ENCODE data around the gene LRRK2.
"Not testable (repeated sequence)": the region's sequence is repeated elsewhere in the genome, so short reads cannot be mapped to it uniquely, and the experiment has no call there.

The LRRK2 gene

DNA sequence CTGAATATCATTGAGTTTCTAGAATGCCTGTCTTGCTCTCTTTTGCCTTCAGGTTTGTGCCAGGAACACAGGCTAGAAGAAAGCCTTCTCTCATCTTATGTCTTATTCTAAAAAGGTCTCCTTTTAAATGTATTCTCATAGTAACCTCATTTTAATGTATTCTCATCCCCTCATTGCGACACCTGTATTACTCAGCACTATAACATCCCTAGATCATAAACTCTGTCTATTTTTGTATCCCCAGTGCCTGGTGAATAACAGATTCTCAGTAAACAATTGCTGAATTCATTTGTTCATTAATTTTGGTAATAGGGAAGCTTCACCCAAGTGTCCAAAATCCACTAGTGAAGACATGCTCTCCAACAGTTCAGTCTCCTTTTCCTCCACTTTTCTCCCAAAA, 8.8 kb upstream of the LRRK2 start:
- no peak for DNase-seq

DNA sequence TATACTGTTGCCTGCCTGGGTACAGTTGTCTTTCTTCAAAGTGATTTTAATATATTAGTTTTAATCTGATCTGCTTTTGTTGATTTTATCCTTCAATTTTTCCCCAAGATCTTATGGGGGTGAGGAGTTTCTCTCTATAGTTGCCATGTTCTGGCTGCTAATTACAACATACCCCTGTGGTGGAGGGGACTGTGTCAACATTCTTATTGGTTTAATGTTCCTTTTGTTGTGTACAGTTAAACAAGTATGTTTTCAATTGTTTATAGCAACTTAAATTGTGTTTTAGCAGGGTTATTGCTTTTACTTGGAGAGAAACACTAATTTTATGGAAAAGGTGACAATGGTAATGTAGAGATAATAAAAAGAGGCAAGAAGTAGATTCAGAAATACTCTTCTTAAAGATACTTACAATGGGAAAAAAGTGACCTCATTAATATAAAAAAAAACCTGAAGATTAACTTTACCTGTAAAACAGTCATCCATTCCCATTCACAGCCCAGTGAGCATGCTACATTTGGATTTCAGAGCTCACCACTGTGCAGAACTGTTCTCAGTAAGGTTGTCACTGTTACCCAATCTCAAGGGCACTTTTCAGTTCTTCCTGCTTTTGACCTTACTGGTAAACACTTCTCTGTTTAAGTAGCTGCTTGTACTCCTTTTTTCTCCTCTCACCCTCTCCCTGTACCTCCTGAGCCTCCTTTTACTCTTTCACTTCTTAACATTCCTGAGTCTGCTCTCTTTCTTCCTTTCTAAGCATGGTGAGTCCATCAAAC, 8.1 kb upstream of the LRRK2 start:
- DNase-seq = no peak

GRCh38 chr12:40219760-40220159, 5.0 kb upstream of the LRRK2 start:
- DNase-seq = no peak

GRCh38 chr12:40222247-40222646, 2.5 kb upstream of the LRRK2 start:
- DNase-seq = no peak

GRCh38 chr12:40223646-40224045, 1.2 kb upstream of the LRRK2 start:
- no peak for DNase-seq

GRCh38 chr12:40225337-40225983, 663 bp downstream of the LRRK2 start:
- DNase-seq = no peak

DNA sequence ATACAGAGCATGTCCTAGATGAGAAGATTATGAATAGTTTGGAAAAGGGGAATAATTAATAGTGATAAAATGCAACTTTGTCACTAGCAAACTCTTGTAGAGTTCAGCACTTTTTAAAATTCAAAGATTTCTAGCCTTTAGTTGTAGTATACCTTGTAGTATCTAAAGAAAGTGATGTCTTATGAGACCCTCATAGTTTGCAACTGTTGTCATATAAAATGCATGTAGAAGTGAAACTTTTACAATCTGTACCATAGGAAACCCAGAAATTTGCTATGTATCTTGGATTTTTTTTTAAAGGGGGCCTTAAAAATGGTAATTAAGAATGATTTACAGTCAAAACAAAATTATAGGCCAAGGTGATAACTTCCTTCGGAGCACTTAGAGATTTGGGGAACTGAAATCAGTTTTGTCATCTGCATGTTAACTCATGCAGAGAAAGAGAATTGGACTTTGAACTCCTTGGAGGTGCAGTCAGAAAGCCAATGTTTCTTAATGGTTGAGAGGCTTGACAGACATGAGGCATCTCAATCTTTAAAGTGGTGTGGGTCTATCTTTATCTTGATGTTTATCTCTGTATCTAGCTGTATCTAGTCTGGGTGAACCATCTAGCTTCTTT, 1.3 kb downstream of the LRRK2 start:
- DNase-seq = no peak

- DNase-seq = no peak
These were observed 1.9 kb downstream of the LRRK2 start for GRCh38 chr12:40226705-40227104.

- DNase-seq = no peak
These were observed 2.6 kb downstream of the LRRK2 start for GRCh38 chr12:40227447-40227846.

- no peak for DNase-seq
These were observed 3.9 kb downstream of the LRRK2 start for GRCh38 chr12:40228727-40229126.

DNA sequence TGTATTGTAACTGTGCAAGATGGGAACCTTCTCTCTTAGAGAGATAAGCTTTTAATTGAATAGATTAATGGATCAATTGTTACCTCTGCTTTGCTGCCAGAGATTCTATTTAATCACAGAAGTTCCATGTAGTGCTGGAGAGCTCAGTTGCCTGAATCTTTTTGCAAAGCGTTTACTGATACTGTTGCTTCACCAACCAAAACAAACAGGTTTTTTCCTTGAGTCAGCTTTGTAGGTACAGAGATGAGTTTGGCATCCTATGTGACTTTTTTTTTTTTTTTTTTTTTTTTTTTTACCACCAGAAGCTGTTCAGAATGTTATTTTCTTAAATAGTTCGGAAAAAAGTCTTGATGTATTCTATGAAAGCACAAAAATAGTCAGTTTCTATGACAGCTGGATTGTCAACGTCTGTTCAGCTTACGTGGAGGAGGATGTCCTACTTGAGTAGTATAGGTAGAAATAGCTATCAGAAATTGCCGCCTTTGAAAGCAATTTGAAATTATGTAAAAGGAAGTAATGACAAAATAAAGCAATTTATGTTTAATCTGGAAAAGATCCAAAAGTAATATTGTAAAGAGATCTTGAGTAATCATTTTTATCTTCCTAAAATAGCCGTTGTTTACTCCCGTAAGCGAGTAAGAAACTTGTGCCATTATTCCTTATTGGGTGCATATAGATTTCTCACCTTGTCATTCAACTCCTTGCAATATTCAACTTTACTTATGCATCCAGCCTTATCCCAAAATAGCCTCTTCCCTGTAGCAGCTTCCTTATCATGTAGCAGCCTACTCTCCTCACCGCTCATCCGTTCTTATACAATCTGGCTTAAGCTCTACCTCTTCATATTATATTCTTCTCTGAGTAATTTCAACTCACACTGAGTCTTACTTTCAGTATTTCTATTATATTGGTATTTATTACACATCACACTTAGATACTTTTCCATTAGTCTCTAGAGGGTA, 5.2 kb downstream of the LRRK2 start:
- no peak for DNase-seq

DNA sequence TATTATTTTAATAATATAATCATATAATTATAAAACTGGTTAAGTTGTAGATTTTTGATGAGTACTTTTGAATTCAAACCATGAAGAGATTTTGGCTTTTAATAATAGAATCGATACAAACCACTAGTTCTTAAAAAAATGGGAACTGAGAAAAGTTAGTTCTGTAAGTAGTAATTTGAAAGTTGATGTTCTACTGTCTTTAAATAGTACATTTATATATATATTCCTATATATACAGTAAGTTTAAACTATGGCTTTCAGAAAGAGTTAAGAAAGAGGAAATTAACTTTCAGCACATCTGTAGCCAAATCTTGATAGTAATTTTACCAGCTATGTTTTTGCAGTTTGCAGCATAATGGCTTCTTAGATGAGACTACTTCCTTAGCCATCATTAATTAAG, 7.8 kb downstream of the LRRK2 start:
- no peak for DNase-seq

DNA sequence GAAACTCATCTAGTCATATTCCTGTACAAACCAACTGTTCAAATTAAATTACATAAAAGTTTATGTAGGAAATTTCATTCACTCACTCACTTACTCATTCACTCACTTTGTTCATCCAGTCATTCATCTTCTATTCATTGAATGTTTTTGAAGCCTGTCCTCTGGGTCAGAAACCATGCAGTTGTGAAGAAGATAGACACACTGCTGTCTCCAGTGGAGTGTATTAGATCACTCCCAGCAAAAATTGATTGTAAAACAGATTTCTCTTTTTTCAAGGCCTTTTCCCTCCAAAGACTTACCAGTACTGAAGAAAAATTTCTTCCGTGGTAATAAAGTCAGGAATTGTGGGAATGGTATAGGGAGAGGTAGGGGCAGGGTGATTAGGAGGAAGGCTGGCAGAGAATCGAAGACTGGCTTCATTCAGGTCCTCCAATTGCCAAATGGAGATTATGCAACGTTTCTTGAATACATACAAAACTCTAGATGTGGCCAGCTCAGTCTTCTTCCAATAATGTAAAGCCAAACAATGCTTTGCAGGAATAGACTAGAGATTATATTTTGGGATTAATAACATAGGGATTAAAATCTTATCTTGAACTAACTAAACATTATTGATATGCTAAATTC, 9.1 kb downstream of the LRRK2 start:
- no peak for DNase-seq

GRCh38 chr12:40236357-40236850, 11.6 kb downstream of the LRRK2 start:
- DNase-seq = no peak

DNA sequence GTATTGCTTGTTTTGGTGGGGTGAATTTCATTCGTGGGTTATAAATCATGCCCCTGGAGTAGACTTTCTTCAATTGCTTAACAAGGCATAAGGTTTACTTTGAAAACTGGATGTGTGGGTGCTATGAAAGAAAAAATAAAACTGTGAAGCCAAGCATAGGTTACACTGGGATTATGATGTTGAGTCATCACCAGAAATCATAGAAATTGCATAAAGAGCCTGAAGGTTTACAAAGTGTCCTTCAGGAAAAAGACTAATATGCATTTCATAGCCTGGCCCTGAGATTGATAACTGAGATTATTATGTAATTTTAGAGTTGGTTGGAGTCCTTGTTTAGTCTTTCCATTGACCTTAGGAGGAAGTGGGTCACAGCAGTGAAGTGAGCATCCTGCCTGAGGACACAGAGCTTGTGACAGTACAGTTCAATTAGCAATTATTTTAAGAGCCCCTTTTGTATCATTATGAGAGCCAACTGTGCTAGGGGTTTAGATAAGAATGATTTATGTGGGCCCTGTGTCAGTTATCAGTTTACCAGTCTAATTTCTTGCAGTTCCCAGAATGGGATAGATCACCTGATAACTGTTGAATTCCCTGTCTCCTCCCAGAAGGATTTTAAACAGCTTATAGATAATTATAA, 13.6 kb downstream of the LRRK2 start:
- DNase-seq = no peak

GRCh38 chr12:40238979-40239378, 14.2 kb downstream of the LRRK2 start:
- DNase-seq = no peak

GRCh38 chr12:40240779-40241178, 16.0 kb downstream of the LRRK2 start:
- no peak for DNase-seq

- no peak for DNase-seq
These were observed 16.9 kb downstream of the LRRK2 start for GRCh38 chr12:40241741-40242140.

DNA sequence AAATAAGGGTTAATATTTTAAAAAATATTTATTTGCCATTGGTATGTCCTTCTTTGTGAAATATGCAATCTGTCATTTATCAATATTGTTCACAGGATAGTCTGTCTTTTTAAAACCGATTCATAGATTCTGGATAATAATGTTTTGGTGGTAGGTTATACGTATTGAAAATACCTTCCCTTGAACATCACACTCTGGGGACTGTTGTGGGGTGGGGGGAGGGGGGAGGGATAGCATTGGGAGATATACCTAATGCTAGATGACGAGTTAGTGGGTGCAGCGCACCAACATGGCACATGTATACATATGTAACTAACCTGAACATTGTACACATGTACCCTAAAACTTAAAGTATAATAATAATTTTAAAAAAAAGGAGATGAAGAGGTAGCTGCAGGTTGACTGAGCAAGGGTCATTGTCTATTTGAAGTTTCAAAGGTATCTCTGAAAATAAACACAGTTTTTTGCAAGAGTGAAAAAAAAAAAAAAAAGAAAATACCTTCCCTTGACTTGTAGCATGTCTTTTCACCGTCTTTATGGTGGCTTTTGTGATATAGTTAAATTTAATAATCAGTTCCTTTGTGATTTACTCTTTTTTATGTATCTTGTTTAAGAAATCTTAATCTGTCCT, 19.8 kb downstream of the LRRK2 start:
- not testable (repeated sequence) for DNase-seq

GRCh38 chr12:40248034-40248433, 23.2 kb downstream of the LRRK2 start:
- DNase-seq = no peak

DNA sequence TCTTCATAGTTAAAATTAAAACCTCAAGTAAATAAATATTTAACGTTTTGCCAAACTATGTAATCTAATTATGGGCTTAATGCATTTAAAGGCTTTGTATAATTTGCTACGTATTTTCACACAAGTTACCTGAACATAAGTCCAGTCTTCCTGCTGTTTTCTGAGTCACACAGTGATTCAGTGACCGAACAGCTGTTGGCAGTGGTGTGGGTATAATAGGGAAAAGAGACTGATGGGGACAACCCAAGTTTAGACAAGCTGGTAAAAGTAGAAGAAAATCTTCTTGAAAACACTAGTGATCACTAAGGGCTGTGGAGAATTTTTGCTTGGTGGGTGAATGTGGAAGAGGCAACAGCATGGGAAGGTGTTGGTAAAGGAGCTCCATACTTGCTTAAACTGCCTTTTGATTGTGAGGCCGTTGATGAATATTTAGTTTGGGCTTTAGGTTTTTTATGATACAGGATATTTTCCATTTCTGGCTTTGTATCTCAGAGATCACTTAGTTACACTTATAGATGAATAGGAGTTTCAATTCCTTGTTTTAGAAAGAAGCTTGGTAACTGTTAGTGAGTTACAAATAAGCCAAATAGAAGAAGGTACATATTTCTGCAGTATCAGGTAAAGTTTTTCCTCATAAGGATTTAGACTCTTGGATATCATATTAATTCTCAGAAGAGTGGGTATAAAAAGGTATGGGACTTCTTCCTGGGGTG, 23.9 kb downstream of the LRRK2 start:
- no peak for DNase-seq
